ENCODE data around the gene FMNL1. TPM values are rescaled to one million over a fixed set of nuclear protein-coding genes. Genes with fewer than 3 reads are reported as not detected.

The FMNL1 gene
- total RNA-seq, 1 experiment from 2014 or later, result 1.1 TPM

GRCh38 chr17:45253879-45254278 lies 32.2 kb downstream of the FMNL1 start:
- Histone ChIP-seq H3K27ac (no peak overlapping the region), H3K4me3 (no peak overlapping the region), H3K27me3 (no peaks in the 10 kb centered on the region), H3K9me3 (replicated peaks) (no peaks in the 10 kb centered on the region), H3K4me1 (no peaks in the 10 kb centered on the region), H3K36me3 (no peaks in the 10 kb centered on the region)
- DNase-seq, result no peak

GRCh38 chr17:45255358-45255757 lies 33.7 kb downstream of the FMNL1 start:
- Histone ChIP-seq H3K4me1 (no peaks in the 10 kb centered on the region), H3K36me3 (no peaks in the 10 kb centered on the region), H3K9me3 (replicated peaks) (no peaks in the 10 kb centered on the region), H3K27me3 (no peaks in the 10 kb centered on the region), H3K27ac (no peak overlapping the region), H3K4me3 (no peak overlapping the region)
- no peak for DNase-seq

- H3K9me3 ChIP-seq (replicated peaks), result no peaks in the 10 kb centered on the region
- H3K4me1 ChIP-seq, result no peaks in the 10 kb centered on the region
- H3K27ac ChIP-seq, result no peak overlapping the region
- H3K4me3 ChIP-seq, result no peak overlapping the region
- no peak for DNase-seq
- no peaks in the 10 kb centered on the region for H3K27me3 ChIP-seq
- no peaks in the 10 kb centered on the region for H3K36me3 ChIP-seq
Measured at GRCh38 chr17:45256114-45256966, 34.7 kb downstream of the FMNL1 start.

GRCh38 chr17:45257115-45257514 lies 35.4 kb downstream of the FMNL1 start:
- Histone ChIP-seq H3K27ac (no peak overlapping the region), H3K4me3 (no peak overlapping the region), H3K36me3 (no peaks in the 10 kb centered on the region), H3K27me3 (no peaks in the 10 kb centered on the region), H3K4me1 (no peaks in the 10 kb centered on the region), H3K9me3 (replicated peaks) (no peaks in the 10 kb centered on the region)
- DNase-seq, result no peak

- DNase-seq, result no peak
- no peaks in the 10 kb centered on the region for H3K9me3 ChIP-seq (replicated peaks)
- H3K27ac ChIP-seq, result no peak overlapping the region
- no peaks in the 10 kb centered on the region for H3K27me3 ChIP-seq
- H3K36me3 ChIP-seq, result 0 out of 2 replicates have a peak, but pooled peaks cover 4% of the 10 kb centered on the region
- H3K4me3 ChIP-seq, result no peak overlapping the region
- H3K4me1 ChIP-seq, result no peaks in the 10 kb centered on the region
Measured at GRCh38 chr17:45258981-45259380, 37.3 kb downstream of the FMNL1 start.

- no peaks in the 10 kb centered on the region for H3K9me3 ChIP-seq (replicated peaks)
- H3K27me3 ChIP-seq, result no peaks in the 10 kb centered on the region
- peaks cover 9% of the 10 kb centered on the region; the same call in 1 of the 2 replicates for H3K36me3 ChIP-seq
- no peak overlapping the region for H3K27ac ChIP-seq
- no peak for DNase-seq
- H3K4me3 ChIP-seq, result no peak overlapping the region
- H3K4me1 ChIP-seq, result no peaks in the 10 kb centered on the region
Measured at GRCh38 chr17:45260204-45260783, 38.6 kb downstream of the FMNL1 start.

- DNase-seq, result no peak
- Histone ChIP-seq H3K4me3 (no peak within 1 kb of the TSS), H3K36me3 (peaks cover 12% of the 10 kb centered on the region), H3K27me3 (no peaks in the 10 kb centered on the region), H3K27ac (no peak within 1 kb of the TSS), H3K4me1 (no peaks in the 10 kb centered on the region), H3K9me3 (replicated peaks) (no peaks in the 10 kb centered on the region)
Measured at GRCh38 chr17:45261577-45262515, 40.2 kb downstream of the FMNL1 start, which contains the start of gene SPATA32. Gene SPATA32, minus strand, starts transcription at chr17:45262094. Its CDS starts 78 bp downstream, at chr17:45262016.

- DNase-seq, result no peak
- Histone ChIP-seq H3K36me3 (peaks cover 12% of the 10 kb centered on the region), H3K4me1 (no peaks in the 10 kb centered on the region), H3K4me3 (no peak overlapping the region), H3K27me3 (no peaks in the 10 kb centered on the region), H3K27ac (no peak overlapping the region), H3K9me3 (replicated peaks) (no peaks in the 10 kb centered on the region)
Measured at GRCh38 chr17:45262516-45263476, 41.1 kb downstream of the FMNL1 start.

GRCh38 chr17:45263477-45263860 lies 41.8 kb downstream of the FMNL1 start:
- Histone ChIP-seq H3K27ac (no peak overlapping the region), H3K4me1 (no peaks in the 10 kb centered on the region), H3K36me3 (peaks cover 17% of the 10 kb centered on the region), H3K4me3 (no peak overlapping the region), H3K9me3 (replicated peaks) (no peaks in the 10 kb centered on the region), H3K27me3 (no peaks in the 10 kb centered on the region)
- no peak for DNase-seq

- Histone ChIP-seq H3K9me3 (replicated peaks) (no peaks in the 10 kb centered on the region), H3K36me3 (peaks cover 26% of the 10 kb centered on the region), H3K4me1 (no peaks in the 10 kb centered on the region), H3K4me3 (no peak overlapping the region), H3K27me3 (no peaks in the 10 kb centered on the region), H3K27ac (no peak overlapping the region)
- no peak for DNase-seq
Measured at GRCh38 chr17:45264430-45264829, 42.7 kb downstream of the FMNL1 start.

- Histone ChIP-seq H3K36me3 (peaks cover 29% of the 10 kb centered on the region), H3K27ac (no peak overlapping the region), H3K4me3 (no peak overlapping the region), H3K27me3 (no peaks in the 10 kb centered on the region), H3K9me3 (replicated peaks) (no peaks in the 10 kb centered on the region), H3K4me1 (no peaks in the 10 kb centered on the region)
- DNase-seq, result no peak
Measured at GRCh38 chr17:45264988-45265387, 43.3 kb downstream of the FMNL1 start.

- H3K36me3 ChIP-seq, result peaks cover 34% of the 10 kb centered on the region
- H3K4me1 ChIP-seq, result no peaks in the 10 kb centered on the region
- no peaks in the 10 kb centered on the region for H3K9me3 ChIP-seq (replicated peaks)
- H3K27ac ChIP-seq, result no peak overlapping the region
- no peak for DNase-seq
- no peaks in the 10 kb centered on the region for H3K27me3 ChIP-seq
- no peak overlapping the region for H3K4me3 ChIP-seq
Measured at GRCh38 chr17:45265821-45266220, 44.1 kb downstream of the FMNL1 start.

- Histone ChIP-seq H3K9me3 (replicated peaks) (no peaks in the 10 kb centered on the region), H3K27me3 (no peaks in the 10 kb centered on the region), H3K4me1 (no peaks in the 10 kb centered on the region), H3K4me3 (no peak overlapping the region), H3K36me3 (peaks cover 34% of the 10 kb centered on the region), H3K27ac (no peak overlapping the region)
- no peak for DNase-seq
Measured at GRCh38 chr17:45266372-45266926, 44.8 kb downstream of the FMNL1 start.
